ENCODE measurements around the gene TERT.

DNA sequence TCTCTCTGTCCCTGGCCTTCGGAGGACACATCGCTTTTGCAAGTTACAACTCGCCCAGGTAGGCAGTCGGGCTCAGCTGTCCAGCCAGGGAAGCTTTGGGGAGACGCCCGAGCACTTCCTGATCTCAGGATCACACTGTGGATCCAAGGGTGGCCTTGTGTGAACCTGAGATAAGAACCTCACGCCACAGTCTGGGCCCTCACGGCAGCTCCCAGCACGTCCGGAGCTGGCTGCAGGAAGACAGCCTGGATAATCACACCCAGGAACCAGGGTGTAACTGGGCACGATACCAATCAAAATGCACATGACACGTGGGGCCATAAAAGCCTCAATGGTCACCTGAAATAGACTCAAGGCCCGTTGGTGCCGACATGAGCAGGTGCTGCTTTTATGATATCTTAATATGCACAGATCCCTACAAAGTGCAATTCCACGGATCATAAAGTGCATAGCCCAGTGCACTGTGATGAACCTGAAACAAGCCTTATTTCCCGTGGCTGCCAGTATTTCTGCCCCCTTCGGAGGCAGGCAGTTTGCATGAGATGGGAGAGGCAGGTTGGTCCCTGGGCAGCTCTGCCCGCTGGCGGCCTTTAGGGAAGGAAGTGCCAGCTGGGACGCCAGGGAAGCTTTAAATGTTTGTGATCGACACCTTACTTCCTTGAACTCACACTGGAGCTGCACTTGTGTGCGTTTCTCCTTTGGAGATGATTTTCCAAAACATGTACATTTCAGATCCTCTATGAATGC is 55.2 kb downstream of the TERT start:
- TF ChIP-seq, protein P1, sequence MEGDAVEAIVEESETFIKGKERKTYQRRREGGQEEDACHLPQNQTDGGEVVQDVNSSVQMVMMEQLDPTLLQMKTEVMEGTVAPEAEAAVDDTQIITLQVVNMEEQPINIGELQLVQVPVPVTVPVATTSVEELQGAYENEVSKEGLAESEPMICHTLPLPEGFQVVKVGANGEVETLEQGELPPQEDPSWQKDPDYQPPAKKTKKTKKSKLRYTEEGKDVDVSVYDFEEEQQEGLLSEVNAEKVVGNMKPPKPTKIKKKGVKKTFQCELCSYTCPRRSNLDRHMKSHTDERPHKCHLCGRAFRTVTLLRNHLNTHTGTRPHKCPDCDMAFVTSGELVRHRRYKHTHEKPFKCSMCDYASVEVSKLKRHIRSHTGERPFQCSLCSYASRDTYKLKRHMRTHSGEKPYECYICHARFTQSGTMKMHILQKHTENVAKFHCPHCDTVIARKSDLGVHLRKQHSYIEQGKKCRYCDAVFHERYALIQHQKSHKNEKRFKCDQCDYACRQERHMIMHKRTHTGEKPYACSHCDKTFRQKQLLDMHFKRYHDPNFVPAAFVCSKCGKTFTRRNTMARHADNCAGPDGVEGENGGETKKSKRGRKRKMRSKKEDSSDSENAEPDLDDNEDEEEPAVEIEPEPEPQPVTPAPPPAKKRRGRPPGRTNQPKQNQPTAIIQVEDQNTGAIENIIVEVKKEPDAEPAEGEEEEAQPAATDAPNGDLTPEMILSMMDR (IDR thresholded peaks at IDR 0.05), result no peak
- no peak for TF ChIP-seq POLR2AphosphoS5 (IDR thresholded peaks at IDR 0.05)
- no peak for TF ChIP-seq EP300 (IDR thresholded peaks at IDR 0.05)
- no peak for TF ChIP-seq POLR2A (IDR thresholded peaks at IDR 0.05)

All from sigmoid colon (tissue), 4 donors.